HG03159 (cell line): ENCODE data around the gene GOLIM4.
A peak's percentile ranks its signal among the peaks of the same experiment; 100 is the strongest.
"Not testable (repeated sequence)": the region's sequence is repeated elsewhere in the genome, so short reads cannot be mapped to it uniquely, and the experiment has no call there.

ENCODE experiments used
- ATAC-seq: cut with Tn5 transposase; IDR thresholded peaks from one replicate; pipeline ENCODE4 v1.9.1; 2021; ENCODE audit warnings: mild to moderate bottlenecking, moderate library complexity; ENCODE audit not compliant: unreplicated experiment

GOLIM4 gene

DNA sequence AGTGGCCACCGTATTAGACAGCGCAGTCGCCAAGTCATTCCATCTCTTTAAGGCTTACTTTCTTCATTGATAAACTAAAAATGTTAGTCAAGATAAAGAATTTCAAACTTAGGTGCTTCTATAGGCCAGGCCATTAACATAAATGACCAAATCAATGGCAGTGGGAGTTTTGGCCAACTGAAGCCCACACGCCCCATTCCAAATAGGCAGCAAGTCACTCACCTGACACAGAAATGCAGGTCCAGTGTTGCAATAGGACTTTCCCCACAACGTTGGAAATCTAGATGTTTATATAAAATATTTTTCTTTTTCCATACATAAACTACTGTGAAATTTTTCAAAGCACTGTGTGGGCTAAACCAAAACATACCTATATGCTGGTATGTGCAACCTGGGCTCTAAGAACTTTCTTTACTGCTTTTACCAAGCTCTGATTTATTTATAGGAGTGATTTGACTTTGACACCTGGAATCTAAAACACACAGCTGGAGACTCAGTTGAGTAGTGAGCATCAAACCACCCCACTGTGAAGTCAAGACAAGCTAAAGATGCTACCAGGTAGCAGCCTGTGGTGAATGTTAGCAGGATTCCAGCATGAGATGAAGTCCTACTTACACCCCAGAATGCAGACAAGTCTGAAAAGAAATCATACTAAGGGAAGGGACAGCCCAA is 15.1 kb downstream of the GOLIM4 start:
- no peak for ATAC-seq

DNA sequence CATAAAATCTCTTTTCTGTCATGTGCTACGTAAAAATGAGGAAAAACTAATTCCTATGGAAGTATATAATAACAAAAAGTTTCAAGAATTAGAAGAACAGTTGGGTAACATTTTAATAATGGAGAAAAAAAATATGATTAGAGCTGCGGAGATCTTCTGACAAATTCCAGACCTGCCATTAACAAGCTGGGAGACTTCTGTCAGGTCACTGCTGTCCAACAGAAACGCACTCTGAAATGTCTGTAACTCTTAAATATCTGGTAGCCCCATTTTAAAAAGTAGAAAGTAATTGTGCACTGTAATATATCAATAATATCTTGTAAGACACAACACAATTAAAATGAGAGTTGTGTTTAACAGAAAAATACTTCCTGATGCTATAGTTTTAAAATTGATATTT is 15.7 kb downstream of the GOLIM4 start:
- ATAC-seq: no peak

DNA sequence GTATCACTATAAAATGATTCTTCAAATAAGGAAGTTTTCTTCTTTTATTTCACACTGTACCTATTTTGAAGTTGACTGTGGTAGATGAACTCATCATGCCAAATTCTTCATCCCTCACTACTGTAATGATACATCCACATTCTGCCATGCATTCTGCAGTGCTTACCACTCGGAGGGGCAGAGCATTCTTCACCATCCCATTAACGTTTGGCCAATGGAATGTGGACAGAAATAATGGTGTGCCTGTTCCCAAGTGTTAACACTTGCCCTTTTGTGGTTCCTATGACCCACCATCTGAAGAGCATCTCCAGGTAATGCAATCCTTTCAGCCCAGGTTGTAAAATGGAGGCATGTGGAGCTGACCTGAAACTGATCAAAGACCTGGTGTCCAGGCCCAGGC is 18.6 kb downstream of the GOLIM4 start:
- no peak for ATAC-seq

- ATAC-seq: no peak
Observed at GRCh38 chr3:168073842-168074605, 21.7 kb downstream of the GOLIM4 start.

GRCh38 chr3:168072323-168072650 is 23.4 kb downstream of the GOLIM4 start:
- no peak for ATAC-seq

DNA sequence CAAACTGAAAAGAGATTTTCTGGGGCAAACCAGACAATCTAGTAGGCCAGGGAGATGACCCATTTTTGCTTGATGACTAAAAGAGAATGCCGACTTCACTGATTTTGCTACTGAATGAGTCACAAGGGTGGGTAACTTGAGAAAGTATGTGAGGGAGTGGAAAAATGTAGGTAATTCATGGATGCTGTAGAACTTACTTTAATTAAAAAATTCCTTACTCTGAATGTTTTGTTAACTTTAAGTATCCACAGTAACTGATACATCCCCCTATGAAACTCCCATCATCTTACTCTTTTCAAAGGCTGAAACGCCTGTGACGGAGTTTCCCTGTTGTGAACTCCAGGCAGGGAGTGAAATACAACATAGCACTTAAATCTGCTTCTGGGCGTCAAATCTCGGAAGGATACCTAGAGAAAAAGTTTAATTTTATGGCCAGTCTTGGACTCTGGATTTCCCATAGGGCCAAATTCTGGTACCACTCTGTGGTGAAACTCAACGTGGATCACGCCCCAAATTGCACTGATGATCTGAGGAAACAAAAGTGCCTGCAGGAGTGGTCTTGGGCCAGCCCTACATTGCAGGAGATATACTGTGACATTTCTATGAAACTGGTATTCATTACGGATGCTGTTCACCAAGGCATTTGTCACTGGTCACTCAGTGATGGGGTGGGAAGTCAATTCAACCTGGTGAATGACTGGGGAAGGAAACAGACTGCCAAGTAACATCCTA is 24.0 kb downstream of the GOLIM4 start:
- no peak for ATAC-seq

- ATAC-seq: no peak
Observed at GRCh38 chr3:168070919-168071318, 24.8 kb downstream of the GOLIM4 start.

- no peak for ATAC-seq
Observed at GRCh38 chr3:168068346-168068745, 27.4 kb downstream of the GOLIM4 start.

- peak; percentile 47 for ATAC-seq
Observed at GRCh38 chr3:168066882-168067281, 28.8 kb downstream of the GOLIM4 start.

DNA sequence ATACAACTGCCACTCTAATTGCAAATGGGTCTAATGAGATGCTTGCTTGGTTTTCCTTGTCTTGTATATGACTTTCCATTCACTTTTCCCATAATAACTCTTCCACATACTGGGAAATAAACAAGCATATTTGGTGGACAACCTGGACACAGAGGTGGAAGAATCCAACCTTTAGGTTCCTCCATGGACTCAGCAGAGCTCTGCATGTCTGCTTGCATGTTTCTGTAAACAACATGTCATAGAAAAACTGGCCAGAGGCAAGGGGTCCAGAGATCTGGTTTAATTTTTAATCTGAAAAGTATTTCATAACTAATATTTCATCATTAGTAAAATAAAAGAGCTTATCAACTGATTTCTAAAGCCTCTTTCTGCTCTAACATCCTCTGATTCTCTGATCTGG is 30.2 kb downstream of the GOLIM4 start:
- no peak for ATAC-seq

GRCh38 chr3:168063122-168063521 is 32.6 kb downstream of the GOLIM4 start:
- no peak for ATAC-seq

DNA sequence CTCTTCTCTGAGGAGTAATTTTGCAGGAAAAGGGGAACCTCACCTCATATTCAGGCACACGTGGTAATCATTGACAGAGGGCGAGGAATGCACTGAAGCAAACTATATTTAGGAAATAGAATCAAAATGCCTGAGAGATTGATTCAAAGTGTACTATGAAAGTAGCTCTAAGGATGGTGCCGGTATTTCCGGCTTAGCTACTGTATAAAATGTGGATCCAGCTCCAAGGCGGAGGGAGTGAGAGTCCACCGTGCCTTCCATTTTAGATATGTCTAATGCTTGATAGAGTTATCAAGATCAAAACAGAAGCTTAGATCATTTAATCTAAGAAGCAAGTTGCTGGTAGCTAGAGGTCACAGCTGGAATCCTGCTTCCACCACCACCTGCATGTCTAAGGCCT is 33.0 kb downstream of the GOLIM4 start:
- ATAC-seq: no peak

DNA sequence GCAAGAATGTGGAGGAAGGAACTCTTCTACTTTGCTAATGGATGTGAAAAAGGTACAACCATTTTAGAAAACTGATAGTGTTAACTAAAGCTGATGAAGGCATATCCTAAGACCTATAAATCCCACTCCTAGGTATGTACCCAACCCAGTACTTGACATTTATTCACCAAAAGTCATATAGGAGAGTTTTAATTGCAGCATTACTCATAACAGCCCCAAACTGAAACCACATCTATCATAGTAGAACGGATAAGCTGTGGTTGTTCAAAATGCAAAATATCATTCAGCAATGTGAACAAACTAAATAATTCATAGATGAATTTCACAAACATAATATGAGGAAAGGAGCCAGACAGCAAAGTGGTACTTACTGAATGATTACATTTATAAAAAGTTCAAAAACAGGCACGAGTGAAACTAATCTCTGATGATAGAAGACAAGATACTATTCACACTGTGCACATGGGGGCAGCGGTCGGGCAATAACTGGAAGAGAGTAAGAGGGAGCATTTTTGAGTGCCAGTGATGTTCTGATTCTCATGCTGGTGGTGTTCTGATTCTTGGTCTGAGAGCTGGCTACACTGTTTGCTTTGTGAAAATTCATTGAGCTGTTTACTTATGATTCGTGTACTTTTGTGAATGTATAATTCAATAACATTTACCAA is 34.3 kb downstream of the GOLIM4 start:
- ATAC-seq: peak; percentile 97

DNA sequence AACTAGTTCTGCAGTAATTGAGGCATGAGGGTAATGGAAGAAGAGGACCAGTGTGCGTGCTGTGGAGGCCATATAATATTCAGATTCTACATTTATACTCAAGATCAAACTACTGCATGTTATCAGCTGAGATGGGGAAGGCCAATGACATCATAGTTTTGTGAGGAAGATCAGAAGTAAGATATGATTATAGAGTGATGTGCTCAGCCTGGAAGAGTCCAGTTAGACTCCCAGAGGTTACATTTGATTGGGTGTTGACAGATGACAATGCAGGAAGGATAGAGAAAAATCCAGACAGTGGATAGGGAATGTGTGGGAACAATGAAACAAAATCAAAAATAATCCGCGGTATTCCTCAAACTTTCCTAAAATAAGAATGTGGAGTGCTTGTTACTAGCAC is 35.4 kb downstream of the GOLIM4 start:
- ATAC-seq: no peak

- no peak for ATAC-seq
Observed at GRCh38 chr3:168058481-168058880, 37.2 kb downstream of the GOLIM4 start.

DNA sequence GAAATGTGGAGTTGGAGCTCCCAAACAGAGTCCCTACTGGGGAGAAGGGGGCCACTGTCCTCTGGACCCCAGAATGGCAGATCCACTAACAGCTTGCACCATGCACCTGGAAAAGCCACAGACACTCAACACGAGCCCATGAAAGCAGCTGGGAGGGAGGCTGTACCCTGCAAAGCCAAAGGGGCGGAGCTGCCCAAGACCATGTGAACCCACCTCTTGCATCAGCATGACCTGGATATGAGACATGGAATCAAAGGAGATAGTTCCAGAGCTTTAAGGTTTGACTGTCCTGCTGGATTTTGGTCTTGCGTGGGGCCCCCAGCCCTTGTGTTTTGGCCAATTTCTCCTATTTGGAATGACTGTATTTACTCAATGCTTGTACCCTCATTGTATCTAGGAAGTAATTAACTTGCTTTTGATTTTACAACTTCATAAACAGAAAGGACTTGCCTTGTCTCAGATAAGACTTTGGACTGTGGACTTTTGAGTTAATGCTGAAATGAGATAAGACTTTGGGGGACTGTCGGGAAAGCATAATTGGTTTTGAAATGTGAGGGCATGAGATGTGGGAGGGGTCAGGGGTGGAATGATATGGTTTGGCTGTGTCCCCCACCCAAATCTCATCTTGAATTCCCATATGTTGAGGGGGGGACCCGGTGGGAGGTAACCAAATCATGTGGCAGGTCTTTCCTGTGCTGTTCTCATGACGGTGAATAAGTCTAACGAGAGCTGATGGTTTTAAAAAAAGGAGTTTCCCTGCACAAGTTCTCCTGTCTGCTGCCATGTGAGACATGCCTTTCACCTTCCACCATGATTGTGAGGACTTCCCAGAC is 39.1 kb downstream of the GOLIM4 start:
- ATAC-seq: not testable (repeated sequence)

DNA sequence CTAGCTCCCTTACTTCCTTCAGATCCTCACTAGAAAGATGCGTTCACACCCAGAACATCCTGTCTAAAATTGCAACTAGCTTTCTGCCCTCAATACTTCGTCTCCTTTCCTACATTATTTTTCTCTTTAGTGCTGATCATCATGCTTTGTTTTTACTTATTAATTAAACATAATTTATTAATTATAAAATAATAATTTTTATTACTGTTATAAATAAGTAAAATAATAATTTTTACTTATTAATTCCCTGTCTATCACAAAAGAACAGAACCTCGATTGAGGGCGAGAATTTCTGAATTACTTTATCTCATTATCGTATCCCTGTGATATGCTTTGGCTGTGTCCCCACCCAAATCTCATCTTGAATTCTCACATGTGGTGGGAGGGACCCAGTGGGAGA is 41.3 kb downstream of the GOLIM4 start:
- no peak for ATAC-seq

GRCh38 chr3:168053115-168053514 is 42.6 kb downstream of the GOLIM4 start:
- ATAC-seq: no peak

- ATAC-seq: no peak
Observed at GRCh38 chr3:168052515-168052914, 43.2 kb downstream of the GOLIM4 start.
